AG04449 (cell line): Measurements from ENCODE around the gene ANXA6.

Experiments
- CTCF ChIA-PET: fragments of 350-600 bp; formaldehyde crosslinking; extraction: SDS; loops from one replicate; lab custom pipeline; 2021; ENCODE audit warnings: antibody characterized with exemption; lab: Yijun Ruan, JAX
- POLR2A ChIA-PET: fragments of 400-600, 350-600 bp; formaldehyde crosslinking; extraction: SDS; loops from one replicate; lab custom pipeline; 2020; ENCODE audit warnings: antibody characterized with exemption, inconsistent platforms; lab: Yijun Ruan, JAX
- DNase-seq: peaks from one replicate; pipeline ENCODE4 v3.0.0-alpha.2; 2010; ENCODE audit warnings: low read depth, low spot score
- H3K4me3 ChIP-seq: 2 replicates; pipeline ENCODE4 v1.5.1; 2011; ENCODE audit warnings: low read depth, mild to moderate bottlenecking, control low read depth, low read length
- TF ChIP-seq, protein P1 (sequence below): IDR thresholded peaks from one replicate; pipeline ENCODE4 v1.5.1; 2011; ENCODE audit warnings: mild to moderate bottlenecking, moderate library complexity, low read length, control low read depth, inconsistent platforms; ENCODE audit not compliant: insufficient read depth; ENCODE audit errors: missing control alignments

ANXA6 gene

DNA sequence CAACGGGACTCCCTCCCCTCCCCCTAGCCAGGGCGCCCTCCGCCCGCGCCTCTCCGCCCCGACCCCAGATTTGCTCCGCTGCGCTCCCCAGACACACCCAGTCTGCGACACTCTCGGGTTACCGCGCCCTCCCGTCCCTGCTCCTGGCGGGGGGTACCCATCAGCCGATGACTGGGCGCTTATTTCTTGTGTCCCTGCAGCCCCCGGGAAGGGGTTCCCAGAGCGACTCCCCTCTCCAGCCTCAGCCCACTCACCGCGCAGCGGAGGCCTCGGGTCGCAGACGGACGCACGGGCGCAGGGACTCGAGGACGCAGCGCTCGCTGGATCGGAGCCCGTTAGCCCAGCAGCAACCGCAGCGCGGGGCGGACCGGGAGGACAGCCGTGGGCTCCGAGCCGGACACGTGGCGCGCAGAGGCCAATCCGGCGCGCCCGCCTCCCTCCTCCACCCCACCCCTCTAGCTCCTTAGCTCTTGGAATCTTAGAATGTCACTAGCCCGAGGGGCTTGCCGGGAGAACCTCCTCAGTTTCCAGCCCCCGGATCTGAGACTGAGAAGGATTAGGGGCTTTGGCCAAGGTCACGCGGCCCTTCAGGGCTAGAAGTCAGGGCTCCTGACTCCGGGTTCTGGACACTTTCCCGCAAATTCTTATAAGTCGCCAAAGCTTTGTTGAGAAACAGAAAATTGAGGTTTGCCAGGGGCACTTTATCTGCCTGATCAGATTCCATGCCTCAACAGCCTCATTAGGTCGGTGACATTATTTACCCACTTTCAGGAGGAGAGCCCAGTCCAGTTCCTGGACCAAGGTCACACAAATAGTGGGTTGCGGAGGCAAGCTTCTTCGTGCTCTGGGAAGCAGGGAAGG lies at the start of gene ANXA6:
Gene ANXA6, minus strand, starts transcription at position 354 of the 861 bp plus-strand sequence. CDS start 9,878 bp downstream, outside the sequence.
- TF ChIP-seq, protein P1, sequence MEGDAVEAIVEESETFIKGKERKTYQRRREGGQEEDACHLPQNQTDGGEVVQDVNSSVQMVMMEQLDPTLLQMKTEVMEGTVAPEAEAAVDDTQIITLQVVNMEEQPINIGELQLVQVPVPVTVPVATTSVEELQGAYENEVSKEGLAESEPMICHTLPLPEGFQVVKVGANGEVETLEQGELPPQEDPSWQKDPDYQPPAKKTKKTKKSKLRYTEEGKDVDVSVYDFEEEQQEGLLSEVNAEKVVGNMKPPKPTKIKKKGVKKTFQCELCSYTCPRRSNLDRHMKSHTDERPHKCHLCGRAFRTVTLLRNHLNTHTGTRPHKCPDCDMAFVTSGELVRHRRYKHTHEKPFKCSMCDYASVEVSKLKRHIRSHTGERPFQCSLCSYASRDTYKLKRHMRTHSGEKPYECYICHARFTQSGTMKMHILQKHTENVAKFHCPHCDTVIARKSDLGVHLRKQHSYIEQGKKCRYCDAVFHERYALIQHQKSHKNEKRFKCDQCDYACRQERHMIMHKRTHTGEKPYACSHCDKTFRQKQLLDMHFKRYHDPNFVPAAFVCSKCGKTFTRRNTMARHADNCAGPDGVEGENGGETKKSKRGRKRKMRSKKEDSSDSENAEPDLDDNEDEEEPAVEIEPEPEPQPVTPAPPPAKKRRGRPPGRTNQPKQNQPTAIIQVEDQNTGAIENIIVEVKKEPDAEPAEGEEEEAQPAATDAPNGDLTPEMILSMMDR = no peak
- ChIA-PET POLR2A (interaction anchor here (0.5 to 1.0 kb wide), 6 partner anchors 9 to 120 kb away, joined by 3 to 5 read pairs (median 3); no protein-coding TSS in a partner anchor), CTCF (interaction anchor here (0.8 to 4.1 kb wide), 11 partner anchors 8 to 110 kb away, joined by 3 to 16 read pairs (median 5); no protein-coding TSS in a partner anchor)
- DNase-seq = no peak
- H3K4me3 ChIP-seq = peak within 1 kb of the TSS; percentile 91

DNA sequence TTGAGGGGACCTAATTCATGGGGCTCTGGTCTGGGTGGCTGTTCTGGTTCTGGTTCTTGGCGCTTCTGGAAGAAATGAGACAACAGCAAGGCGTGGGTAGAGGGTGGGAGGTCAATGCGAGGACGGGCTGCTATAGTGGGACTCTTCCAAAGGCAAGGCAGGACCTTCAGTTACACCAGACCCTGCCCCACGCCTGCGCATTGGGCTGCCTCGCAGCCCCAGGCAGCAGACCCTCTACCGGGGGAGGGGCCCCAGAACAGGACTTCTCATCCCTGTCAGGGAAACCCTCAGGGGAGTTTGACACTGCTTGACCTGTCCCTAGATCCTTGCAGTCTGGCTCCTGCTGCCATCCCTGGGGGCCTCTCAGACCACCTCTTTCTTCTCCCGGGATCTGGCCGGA lies 47.8 kb upstream of the ANXA6 start:
- CTCF ChIA-PET = no interaction called here
- POLR2A ChIA-PET = no interaction called here
- H3K4me3 ChIP-seq = no peak overlapping the region
- TF ChIP-seq, protein P1 = no peak
- DNase-seq = no peak

DNA sequence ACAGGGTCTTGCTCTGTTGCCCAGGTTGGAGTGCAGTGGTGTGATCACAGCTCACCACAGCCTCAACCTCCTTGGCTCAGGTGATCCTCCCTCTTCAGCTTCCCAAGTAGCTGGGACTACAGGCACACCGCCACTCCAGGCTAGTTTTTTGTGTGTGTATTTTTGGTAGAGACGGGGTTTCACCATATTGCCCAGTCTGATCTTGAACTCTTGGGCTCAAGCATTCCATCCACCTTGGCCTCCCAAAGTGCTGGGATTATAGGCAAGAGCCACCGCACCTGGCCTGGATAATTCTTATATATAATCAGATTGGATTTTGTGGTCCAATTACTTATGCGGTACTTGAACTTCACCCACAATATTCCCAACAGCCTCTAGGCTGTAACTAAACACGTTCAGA lies 46.5 kb upstream of the ANXA6 start:
- no peak overlapping the region for H3K4me3 ChIP-seq
- DNase-seq = no peak
- ChIA-PET CTCF (no interaction called here), POLR2A (no interaction called here)
- TF ChIP-seq, protein P1 = no peak

DNA sequence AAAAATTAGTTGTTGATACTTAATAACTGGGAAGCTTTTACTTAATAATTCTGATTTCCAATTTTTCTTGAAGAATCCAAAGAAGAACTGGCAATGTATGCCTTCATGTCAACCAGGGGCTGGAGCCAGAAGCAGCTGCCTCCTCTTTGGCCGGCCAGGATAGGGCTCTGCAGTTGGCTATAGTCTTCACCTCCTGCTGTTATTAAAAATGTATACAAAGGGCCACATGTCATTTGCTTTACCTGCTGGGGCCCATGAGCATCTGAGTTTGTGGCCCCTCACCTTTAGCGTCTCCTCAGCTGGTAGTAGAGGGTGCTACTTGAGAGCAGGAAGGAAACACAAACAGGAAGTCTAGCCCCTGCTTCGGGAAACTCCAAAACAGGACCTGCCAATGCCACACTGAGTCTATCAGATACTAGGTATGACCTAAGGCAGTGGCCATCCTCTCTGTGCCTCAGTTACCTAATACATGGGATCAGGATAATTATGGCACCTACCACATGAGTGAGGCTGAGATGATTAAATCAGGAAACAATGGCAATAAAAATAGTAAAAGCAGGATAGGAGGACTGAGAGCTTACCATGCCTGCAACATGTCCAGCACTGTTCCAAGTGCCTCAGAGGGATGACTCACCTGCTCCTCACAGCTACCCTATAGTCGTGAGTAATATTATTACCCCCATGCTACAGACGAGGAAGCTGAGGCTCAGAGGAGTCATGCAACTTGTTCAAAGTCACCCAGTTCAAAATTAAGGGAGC lies 45.0 kb upstream of the ANXA6 start:
- no peak overlapping the region for H3K4me3 ChIP-seq
- ChIA-PET POLR2A (no interaction called here), CTCF (no interaction called here)
- no peak for DNase-seq
- TF ChIP-seq, protein P1 = no peak

DNA sequence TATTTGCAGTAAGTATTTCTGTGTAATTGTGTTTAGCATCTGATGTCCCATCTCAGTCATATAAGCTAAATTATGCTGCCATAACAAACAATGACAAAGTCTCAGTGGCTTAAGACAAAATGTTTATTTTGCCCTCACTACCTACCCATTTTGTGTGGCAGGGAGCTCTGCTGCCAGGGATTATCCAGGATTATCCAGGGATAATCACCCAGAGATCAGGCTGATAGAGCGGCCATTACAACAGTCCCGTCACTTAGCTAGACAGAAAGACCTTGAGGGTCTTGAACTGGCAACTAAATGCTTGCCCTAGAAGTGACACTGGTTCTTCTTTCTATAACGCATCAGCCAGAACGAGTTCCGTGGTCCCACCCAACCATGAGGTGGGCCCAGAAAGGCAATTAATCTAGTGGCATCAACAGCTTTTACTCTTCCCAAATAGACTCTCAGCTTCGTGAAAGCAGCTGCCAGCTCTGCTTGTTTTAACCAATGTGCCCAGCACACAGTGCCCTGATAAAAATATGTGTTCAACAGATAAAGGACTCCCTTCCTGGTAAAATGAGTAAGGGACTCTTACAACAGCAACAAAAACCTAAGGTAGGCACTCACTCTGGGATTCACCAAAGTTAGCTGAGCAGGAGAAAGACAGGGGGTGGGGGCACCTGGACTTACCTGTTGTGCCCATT lies 43.5 kb upstream of the ANXA6 start:
- no peak for DNase-seq
- ChIA-PET CTCF (no interaction called here), POLR2A (no interaction called here)
- H3K4me3 ChIP-seq = no peak overlapping the region
- TF ChIP-seq, protein P1 = no peak
